HG03575 (cell line): ENCODE data around the gene DLG2.

Source experiments
- ATAC-seq: cut with Tn5 transposase; IDR thresholded peaks from one replicate; pipeline ENCODE4 v1.9.1; 2021; ENCODE audit not compliant: unreplicated experiment, insufficient number of reproducible peaks, low FRiP score; ENCODE audit errors: extremely low read depth

The DLG2 gene

DNA sequence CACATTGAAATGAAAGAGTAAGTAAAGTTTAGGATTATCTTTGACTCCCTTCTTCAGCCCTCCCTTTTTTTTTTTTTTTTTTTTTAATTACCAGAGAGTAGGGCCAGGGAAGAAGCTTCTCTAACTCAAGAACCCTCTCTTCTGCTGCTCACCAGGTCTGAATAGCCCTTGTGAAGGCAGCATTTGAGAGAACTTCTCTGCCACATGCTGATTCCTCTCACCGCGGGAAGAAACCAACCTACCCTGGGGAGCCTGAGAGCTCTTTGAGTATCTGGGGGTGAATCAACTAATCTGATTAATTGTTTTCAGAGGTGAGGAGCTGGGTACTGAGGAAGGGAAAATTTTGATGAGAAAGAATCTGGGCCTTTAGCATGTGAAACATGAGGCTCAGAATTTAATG, 1906.5 kb downstream of the DLG2 start:
- no peak for ATAC-seq

GRCh38 chr11:83717537-83717936, 1909.6 kb downstream of the DLG2 start:
- ATAC-seq: no peak

DNA sequence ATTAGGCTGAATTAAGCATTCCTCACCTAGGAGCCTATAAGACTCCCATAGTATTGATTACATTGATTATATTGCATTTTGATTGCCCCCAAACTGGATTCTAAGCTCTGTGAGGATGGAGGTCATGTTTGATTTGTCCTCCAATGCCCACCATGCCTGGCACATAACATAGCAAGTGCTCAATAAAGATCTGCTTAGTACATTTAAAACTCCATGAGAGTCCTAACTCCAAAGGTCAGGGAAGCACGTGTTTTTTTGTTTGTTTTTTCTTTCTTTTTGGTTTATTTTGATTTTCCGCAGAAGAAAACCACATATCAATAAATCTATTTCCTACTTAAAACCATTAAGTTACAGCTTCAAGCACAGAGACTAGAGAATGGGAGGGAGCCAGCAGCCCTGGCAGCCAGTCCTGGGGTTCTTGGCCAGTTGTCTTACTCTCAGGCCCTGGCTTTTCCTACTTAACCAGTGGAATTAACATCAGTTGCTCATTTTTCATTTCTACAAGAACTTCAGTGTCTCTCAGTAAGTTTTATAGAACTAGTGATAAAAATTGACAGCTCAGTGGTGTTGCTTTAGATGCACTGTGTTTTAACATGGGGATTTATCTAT, 1911.1 kb downstream of the DLG2 start:
- no peak for ATAC-seq

DNA sequence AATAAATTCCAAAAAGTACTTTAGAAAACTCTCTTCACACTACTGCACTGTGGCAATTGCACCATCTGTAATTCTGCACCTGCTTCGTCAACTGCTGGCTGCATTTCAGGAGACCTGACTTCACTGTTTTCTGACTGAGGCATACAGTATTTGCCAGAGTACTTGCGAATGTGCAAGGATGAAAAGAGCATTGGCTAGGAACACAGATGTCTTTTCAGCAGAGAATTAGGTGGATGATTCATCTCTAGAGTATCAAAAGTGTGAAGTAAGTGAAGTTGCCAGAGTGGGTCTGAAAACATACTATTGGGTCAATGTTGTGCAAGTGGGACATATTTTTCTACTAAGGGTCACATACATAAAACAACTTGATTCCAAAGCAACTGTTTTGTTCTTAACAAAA, 1913.4 kb downstream of the DLG2 start:
- ATAC-seq: no peak

DNA sequence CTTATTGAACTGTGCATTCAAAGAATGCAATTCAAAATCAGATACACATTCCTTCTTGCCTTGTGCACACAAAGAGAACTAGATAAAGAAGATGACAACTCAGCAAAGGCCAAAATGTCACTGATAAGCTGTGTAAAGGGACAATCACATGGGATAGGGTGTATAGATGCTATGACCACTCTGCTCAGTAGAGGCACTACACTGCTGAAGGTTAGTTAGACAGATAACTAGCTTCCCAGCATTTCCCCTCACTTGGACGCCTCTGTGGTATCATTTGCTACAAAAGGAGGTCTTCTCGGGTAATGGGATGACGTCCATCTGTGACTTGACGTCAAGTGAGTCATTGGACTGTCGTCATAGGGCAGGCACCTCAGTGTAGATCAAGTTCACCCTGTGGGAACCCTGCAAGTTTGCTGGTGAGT, 1916.0 kb downstream of the DLG2 start:
- no peak for ATAC-seq

- no peak for ATAC-seq
These were observed 1917.7 kb downstream of the DLG2 start for GRCh38 chr11:83709434-83709833.

DNA sequence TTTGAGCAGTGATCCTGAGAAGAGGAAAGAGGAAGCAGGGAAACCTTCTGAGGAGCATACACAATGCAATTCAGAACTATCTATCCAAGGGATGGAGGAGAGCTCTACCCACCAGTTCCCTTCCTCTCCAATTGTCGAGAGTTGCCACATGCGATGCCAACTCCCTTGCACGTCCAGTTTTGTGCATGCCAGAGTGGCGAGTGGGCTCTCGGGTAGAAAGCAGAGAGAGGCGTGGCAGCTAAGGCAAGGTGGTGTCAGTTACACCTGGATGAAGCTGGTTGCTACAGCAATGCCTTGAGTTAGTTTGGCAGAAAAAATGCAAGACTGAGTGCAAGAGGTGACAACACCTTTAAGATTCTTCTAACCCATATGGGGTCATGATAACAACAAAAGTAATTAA, 1920.6 kb downstream of the DLG2 start:
- no peak for ATAC-seq

- ATAC-seq: no peak
These were observed 1924.3 kb downstream of the DLG2 start for GRCh38 chr11:83702796-83703195.

DNA sequence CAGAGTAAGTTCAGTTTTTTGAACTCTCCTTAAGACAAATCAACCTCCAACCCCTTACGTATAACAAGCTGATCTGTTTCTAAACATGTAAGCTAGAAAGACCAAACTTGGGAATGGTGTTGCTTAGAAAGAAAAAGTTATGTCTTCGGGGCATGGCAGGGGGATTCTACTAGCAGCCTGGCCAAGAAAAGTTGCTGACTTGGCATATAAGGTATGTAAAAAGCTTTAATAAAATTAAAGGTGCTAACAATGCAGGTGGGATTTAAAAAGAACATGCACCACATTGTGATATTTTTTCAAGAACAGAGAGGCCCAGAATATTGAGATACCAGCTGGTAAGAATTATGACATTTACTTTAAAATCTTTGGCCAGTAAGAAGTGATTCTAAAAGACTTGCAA, 1929.6 kb downstream of the DLG2 start:
- ATAC-seq: no peak

GRCh38 chr11:83695046-83695445, 1932.1 kb downstream of the DLG2 start:
- no peak for ATAC-seq

- ATAC-seq: no peak
These were observed 1932.8 kb downstream of the DLG2 start for GRCh38 chr11:83694191-83694910.

DNA sequence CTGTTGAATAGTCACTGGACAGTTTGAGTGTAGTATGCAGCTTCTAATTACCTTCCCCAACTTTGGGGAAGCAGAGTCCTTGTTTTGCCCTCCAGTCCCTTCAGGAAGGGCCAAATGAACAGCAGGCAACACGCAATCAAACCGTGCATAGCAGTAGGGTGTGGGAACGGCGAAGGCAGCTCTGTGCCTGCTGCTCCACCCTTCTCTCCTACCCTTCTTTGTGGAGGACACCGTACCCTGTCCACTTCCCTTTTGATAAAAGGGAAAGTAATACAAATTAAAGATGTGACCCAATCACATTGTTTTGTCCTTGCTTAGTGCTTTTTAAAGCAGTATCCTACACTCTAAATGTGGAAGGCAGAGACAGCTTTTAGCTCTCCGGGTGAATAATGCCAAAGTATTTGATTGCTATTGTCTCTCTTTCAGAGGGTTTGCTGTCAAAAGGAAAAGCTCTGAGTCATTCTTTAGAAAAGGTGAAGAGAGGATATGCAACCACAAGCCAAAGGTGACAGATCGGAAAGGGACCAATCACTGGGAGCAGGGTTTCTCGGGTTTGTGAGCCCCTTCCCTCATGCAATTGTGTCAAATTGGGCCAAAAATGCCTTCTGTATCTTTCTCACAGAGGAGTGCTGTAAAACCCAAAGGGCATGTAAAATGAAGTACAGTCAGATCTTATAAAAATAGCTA, 1933.7 kb downstream of the DLG2 start:
- no peak for ATAC-seq

DNA sequence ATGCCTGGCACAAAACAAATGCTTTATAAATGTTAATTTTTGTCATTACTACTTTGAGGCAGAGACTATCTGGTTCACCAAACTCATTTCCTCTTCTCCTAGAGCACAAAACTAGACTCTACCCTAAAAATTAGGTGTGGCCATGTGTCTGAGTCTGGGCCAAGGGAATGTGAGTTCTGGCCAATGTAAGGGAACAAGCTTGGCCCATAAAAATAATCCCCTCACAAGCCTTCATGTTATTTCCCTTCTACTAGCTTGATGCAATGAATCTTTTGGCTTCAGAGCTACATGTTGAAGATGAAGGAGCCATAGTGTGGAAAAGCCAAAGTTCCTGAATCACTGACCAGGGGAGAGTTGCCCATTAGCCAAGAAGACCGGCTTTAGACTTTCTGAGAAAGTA, 1934.5 kb downstream of the DLG2 start:
- no peak for ATAC-seq

DNA sequence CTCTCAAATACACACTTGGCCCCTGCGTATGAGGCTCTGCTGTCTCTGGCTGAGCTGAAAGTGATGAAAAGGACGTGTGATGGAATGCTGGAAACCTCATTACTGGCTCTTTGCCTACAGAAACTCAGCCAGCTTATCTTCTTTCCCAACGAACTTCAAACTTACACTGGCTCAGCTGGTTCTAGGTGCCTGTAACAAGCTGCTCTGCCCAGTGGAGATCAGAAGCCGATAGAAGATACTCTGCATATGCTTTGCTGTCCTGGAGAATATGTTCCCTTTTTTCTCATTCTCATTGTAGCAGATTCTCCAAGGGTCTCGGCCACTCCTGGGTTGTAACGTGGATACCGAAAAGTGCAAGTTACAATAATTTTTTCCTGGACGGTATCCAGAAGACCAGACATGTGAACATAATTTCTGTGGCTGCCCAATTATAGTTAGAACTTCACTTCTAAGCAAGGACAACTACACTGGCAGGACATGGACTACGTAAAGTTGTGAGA, 1935.6 kb downstream of the DLG2 start:
- ATAC-seq: no peak

DNA sequence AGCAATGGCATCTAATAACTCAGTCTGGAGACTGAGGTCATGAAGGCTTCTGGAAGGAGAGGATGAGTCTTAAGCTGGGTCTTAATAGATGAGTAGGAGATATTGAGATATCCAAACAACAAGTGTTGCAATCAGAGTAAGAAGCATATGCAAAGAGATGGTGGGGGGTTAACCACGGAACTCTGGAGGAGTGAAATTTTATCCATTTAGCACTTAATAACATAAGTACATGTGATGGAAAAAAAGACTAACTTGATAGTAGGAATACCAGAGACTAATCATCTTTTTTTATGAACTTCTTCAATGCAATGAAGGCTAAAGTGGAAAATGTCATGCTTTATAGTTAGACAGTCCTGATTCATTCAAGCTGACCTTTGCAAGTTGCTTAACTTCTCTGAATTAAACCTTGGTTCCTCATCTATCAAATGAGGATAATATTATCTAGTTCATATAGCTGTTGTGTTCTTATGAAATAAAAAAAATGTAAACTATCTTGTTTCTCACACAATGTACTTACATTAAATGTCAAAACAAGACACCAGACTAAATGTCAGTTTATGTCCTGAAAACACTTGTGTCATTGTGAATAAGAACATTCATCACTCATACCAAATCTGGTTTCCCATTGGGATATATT, 1937.9 kb downstream of the DLG2 start:
- ATAC-seq: no peak

GRCh38 chr11:83687787-83688186, 1939.4 kb downstream of the DLG2 start:
- ATAC-seq: no peak

DNA sequence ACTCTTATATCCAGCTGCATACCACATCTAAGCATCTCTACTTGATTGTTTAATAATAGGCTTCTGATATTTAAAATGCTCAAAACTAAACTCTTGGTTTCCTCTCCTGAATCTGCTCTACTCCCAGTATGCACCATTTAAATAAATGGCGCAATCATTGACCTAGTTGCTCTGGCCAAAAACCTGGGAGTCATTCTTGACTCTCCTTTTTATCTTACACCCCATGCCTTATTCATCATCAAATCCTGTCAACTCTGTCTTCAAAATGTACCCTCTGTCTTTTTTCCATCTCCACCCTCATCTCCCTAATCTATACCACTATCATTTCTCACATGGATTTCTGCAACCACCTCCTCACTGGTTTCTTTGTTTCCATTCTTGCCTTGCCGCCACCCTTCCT, 1941.4 kb downstream of the DLG2 start:
- ATAC-seq: no peak

- ATAC-seq: no peak
These were observed 1943.1 kb downstream of the DLG2 start for GRCh38 chr11:83684071-83684470.

DNA sequence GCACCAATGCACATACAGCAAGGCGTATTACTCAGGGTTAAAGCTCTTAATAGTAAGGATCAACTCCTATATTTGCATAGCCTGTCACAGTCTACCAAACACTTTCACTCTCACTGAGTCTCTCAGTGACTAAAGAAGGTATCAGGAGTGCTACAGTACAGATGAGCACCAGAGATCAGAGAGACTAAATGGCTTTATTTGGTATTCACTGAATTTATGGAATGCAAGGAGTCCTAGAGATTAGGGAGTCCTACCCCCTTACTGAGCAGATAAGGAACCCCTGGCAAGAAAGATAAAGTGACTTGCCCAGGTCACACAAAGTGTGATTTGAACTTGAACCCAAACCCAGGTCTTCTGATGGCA, 1944.6 kb downstream of the DLG2 start:
- ATAC-seq: peak; percentile 100
